Neural cell (in vitro differentiated cells): ENCODE measurements around the gene SLC27A1. TPM values are rescaled to one million over a fixed set of nuclear protein-coding genes. Genes with fewer than 3 reads are reported as not detected.

Experiments
- H2AFZ ChIP-seq: fragments of 200-600, 300-800 bp; sonication (generic), shearing (Covaris generic); 2 replicates; pipeline ENCODE4 v1.6.0; 2014; ENCODE audit warnings: low read depth, mild to moderate bottlenecking, antibody characterized with exemption, low read length, moderate library complexity
- H3F3A ChIP-seq: fragments of 200-600 bp; shearing (Covaris generic); 2 replicates; pipeline ENCODE4 v1.6.1; 2016; ENCODE audit warnings: mild to moderate bottlenecking, moderate library complexity, mixed read lengths, antibody characterized with exemption, low read length; ENCODE audit not compliant: insufficient read depth, poor library complexity, severe bottlenecking
- H3K27ac ChIP-seq: fragments of 200-600, 300-800 bp; sonication (generic), shearing (Covaris generic); 2 replicates; pipeline ENCODE4 v1.5.1; 2014; ENCODE audit warnings: mild to moderate bottlenecking, low read length, moderate library complexity
- H3K27me3 ChIP-seq: fragments of 300-800, 200-600 bp; sonication (generic), shearing (Covaris generic); 2 replicates; pipeline ENCODE4 v1.6.0; 2014; ENCODE audit warnings: mild to moderate bottlenecking, low read depth, low read length, moderate library complexity; ENCODE audit not compliant: insufficient read depth
- H3K36me3 ChIP-seq: fragments of 300-800, 200-600 bp; sonication (generic), shearing (Covaris generic); 2 replicates; pipeline ENCODE4 v1.5.1; 2014; ENCODE audit warnings: mild to moderate bottlenecking, antibody characterized with exemption, low read length, moderate library complexity; ENCODE audit not compliant: insufficient read depth
- H3K4me2 ChIP-seq: fragments of 300-800, 200-600 bp; sonication (generic), shearing (Covaris generic); 2 replicates; pipeline ENCODE4 v1.6.0; 2014; ENCODE audit warnings: mild to moderate bottlenecking, low read length
- H3K4me3 ChIP-seq: fragments of 300-800, 200-600 bp; sonication (generic), shearing (Covaris generic); 2 replicates; pipeline ENCODE4 v1.5.1; 2014; ENCODE audit warnings: mild to moderate bottlenecking, low read length, moderate library complexity
- H3K79me2 ChIP-seq: fragments of 200-600 bp; shearing (Covaris generic); replicated peaks from 2 replicates; pipeline ENCODE4 v1.6.0; 2014; ENCODE audit warnings: mild to moderate bottlenecking, low read length, moderate library complexity; ENCODE audit not compliant: insufficient read depth
- H3K9ac ChIP-seq: fragments of 300-800, 200-600 bp; sonication (generic), shearing (Covaris generic); 2 replicates; pipeline ENCODE4 v1.6.1; 2016; ENCODE audit warnings: mild to moderate bottlenecking, low read length, mixed read lengths
- H3K9me2 ChIP-seq: fragments of 200-600 bp; shearing (Covaris generic); 2 replicates; pipeline ENCODE4 v1.6.1; 2016; ENCODE audit warnings: mild to moderate bottlenecking, low read length, mixed read lengths; ENCODE audit not compliant: insufficient read depth
- H3K9me3 ChIP-seq: fragments of 200-600, 300-800 bp; sonication (generic), shearing (Covaris generic); 2 replicates; pipeline ENCODE4 v1.6.1; 2016; ENCODE audit warnings: mild to moderate bottlenecking, mixed run types, low read length, moderate library complexity, mixed read lengths
- H4K20me1 ChIP-seq: fragments of 200-600 bp; shearing (Covaris generic); 2 replicates; pipeline ENCODE4 v1.6.1; 2016; ENCODE audit warnings: mild to moderate bottlenecking, mixed run types; ENCODE audit not compliant: insufficient read depth
- EP300 ChIP-seq: fragments of 450-650 bp; conservative IDR thresholded peaks from 2 replicates; pipeline ENCODE4 v1.6.1; 2014; ENCODE audit warnings: antibody characterized with exemption, mild to moderate bottlenecking, moderate library complexity; ENCODE audit not compliant: poor library complexity, severe bottlenecking
- EZH2 ChIP-seq: fragments of 200-600, 300-800 bp; shearing (Covaris generic), sonication (generic); IDR thresholded peaks from 2 replicates; pipeline ENCODE4 v1.6.1; 2014; ENCODE audit warnings: antibody characterized with exemption, low read length, borderline replicate concordance, mild to moderate bottlenecking; ENCODE audit not compliant: insufficient read depth, poor library complexity, severe bottlenecking
- MXI1 ChIP-seq: fragments of 450-650 bp; conservative IDR thresholded peaks from 2 replicates; pipeline ENCODE4 v1.6.1; 2014; ENCODE audit warnings: antibody characterized with exemption, mild to moderate bottlenecking; ENCODE audit not compliant: poor library complexity, severe bottlenecking
- POLR2AphosphoS5 ChIP-seq: IDR thresholded peaks from 2 replicates; pipeline ENCODE4 v1.6.1; 2012
- RAD21 ChIP-seq: fragments of 450-650 bp; conservative IDR thresholded peaks from 2 replicates; pipeline ENCODE4 v1.6.1; 2014; ENCODE audit warnings: antibody characterized with exemption, mild to moderate bottlenecking, moderate library complexity
- REST ChIP-seq: IDR thresholded peaks from 2 replicates; pipeline ENCODE4 v1.6.1; 2012; ENCODE audit warnings: borderline replicate concordance
- SMC3 ChIP-seq: fragments of 450-650 bp; conservative IDR thresholded peaks from 2 replicates; pipeline ENCODE4 v1.6.1; 2014; ENCODE audit warnings: antibody characterized with exemption, mild to moderate bottlenecking, moderate library complexity; ENCODE audit not compliant: poor library complexity
- TAF1 ChIP-seq: IDR thresholded peaks from 2 replicates; pipeline ENCODE4 v1.6.1; 2012; ENCODE audit warnings: low read depth
- polyA plus RNA-seq: library from polyadenylated mRNA; depleted of rRNA; stranded (reverse); fragments of >200 nt; gene quantifications from 2 replicates; pipeline ENCODE4 v1.2.3, GENCODE V29; 2014
- TF ChIP-seq, protein P1 (sequence below): fragments of 450-650 bp; IDR thresholded peaks from 2 replicates; pipeline ENCODE4 v1.5.1; 2014; ENCODE audit warnings: antibody characterized with exemption, mild to moderate bottlenecking, moderate library complexity; ENCODE audit not compliant: poor library complexity, severe bottlenecking

SLC27A1 gene
- polyA plus RNA-seq, 1 donor from 2014 or later = 22.0 TPM

DNA sequence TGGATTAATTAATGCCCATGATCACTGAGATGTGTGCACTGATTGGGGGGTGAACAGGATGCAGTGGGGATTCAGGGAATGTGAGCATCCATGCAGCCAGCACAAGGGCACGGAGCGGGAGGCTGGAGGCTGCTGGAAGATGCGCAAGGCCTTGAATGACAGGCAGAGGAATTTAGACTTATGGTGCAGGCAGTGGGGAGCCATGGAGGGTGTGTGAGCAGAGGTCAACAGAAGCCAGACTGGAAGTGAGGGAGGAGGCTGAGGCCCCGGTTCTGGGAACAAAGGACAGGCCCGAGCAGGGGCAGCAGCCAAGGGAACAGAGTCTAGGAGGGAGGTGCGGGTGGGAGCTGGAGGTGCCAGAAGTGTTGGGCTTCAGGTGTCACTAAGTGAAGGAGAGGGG lies 77.8 kb downstream of the SLC27A1 start:
- H3K4me2 ChIP-seq = no peak overlapping the region
- TF ChIP-seq, protein P1, sequence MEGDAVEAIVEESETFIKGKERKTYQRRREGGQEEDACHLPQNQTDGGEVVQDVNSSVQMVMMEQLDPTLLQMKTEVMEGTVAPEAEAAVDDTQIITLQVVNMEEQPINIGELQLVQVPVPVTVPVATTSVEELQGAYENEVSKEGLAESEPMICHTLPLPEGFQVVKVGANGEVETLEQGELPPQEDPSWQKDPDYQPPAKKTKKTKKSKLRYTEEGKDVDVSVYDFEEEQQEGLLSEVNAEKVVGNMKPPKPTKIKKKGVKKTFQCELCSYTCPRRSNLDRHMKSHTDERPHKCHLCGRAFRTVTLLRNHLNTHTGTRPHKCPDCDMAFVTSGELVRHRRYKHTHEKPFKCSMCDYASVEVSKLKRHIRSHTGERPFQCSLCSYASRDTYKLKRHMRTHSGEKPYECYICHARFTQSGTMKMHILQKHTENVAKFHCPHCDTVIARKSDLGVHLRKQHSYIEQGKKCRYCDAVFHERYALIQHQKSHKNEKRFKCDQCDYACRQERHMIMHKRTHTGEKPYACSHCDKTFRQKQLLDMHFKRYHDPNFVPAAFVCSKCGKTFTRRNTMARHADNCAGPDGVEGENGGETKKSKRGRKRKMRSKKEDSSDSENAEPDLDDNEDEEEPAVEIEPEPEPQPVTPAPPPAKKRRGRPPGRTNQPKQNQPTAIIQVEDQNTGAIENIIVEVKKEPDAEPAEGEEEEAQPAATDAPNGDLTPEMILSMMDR = no peak
- TF ChIP-seq POLR2AphosphoS5 = no peak
- no peak for TF ChIP-seq TAF1
- TF ChIP-seq REST = no peak
- no peak for TF ChIP-seq EP300
- no peak for TF ChIP-seq RAD21
- TF ChIP-seq MXI1 = no peak
- TF ChIP-seq SMC3 = no peak
- TF ChIP-seq EZH2 = no peak

DNA sequence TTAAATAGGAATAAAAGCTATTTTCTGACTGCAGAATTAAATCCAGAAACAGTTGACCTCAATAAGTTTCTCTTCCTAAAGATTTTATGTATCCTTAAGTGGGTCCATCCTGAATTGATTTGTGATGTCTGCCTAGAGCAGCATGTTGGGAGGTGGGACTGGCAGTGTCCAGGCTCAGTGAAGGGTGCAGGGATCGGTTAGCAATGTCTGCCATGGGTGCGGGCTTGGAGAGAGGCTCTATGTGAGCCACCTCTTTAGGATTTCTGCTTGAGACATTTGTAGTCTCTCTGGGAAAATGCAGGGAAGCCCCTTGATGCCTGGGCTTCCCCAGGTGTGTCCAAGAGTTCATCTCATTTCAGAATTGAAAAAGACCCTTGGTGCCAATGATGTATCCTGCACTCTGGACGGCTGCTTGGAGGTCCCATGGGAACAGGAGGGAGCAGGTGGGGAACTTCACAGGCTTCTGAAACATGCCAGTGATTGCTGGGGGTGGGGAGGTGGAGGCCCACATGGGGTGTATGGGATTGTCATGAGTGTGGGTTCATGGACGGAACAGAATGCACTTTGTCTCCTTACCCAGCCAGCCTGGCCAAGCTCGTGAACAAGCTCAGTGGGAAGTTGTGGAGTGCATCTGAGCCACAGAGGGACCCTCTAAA lies 78.9 kb downstream of the SLC27A1 start:
- H4K20me1 ChIP-seq = no peaks in the 10 kb centered on the region
- H3K9ac ChIP-seq = no peak overlapping the region
- TF ChIP-seq, protein P1 = no peak
- TF ChIP-seq RAD21 = no peak
- no peaks in the 10 kb centered on the region for H3K36me3 ChIP-seq
- no peaks in the 10 kb centered on the region for H3K79me2 ChIP-seq
- H3K4me2 ChIP-seq = no peak overlapping the region
- no peak overlapping the region for H3K4me3 ChIP-seq
- no peak overlapping the region for H3K27ac ChIP-seq
- H3K9me3 ChIP-seq = no peaks in the 10 kb centered on the region
- H3K9me2 ChIP-seq = no peaks in the 10 kb centered on the region
- no peaks in the 10 kb centered on the region for H3K27me3 ChIP-seq
- H2AFZ ChIP-seq = no peak overlapping the region
- no peaks in the 10 kb centered on the region for H3F3A ChIP-seq

More for the DNA sequence above, 77.8 kb downstream of the SLC27A1 start:
- no peaks in the 10 kb centered on the region for H3F3A ChIP-seq
- H3K36me3 ChIP-seq = no peaks in the 10 kb centered on the region
- no peaks in the 10 kb centered on the region for H3K9me3 ChIP-seq
- H2AFZ ChIP-seq = no peak overlapping the region
- H3K9ac ChIP-seq = no peak overlapping the region
- no peaks in the 10 kb centered on the region for H3K9me2 ChIP-seq
- H4K20me1 ChIP-seq = no peaks in the 10 kb centered on the region
- no peak overlapping the region for H3K27ac ChIP-seq
- no peak overlapping the region for H3K4me3 ChIP-seq
- H3K79me2 ChIP-seq = no peaks in the 10 kb centered on the region
- no peaks in the 10 kb centered on the region for H3K27me3 ChIP-seq
